K562 (cell line): ENCODE results near the gene PPT2. TPM values are rescaled to one million over a fixed set of nuclear protein-coding genes. Genes with fewer than 3 reads are reported as not detected.
A peak's percentile ranks its signal among the peaks of the same experiment; 100 is the strongest.

Experiments used
- ATF1 ChIP-seq, 2 experiments: fragments of 450-650 bp in 1 of 2; IDR thresholded peaks; 2 replicates each; pipeline ENCODE4 v1.6.1; 2016; ENCODE audit warnings: missing compliant biosample characterization in 1 of 2, missing genetic modification characterization in 1 of 2
- BCOR ChIP-seq: fragments of 450-650 bp; IDR thresholded peaks from 2 replicates; pipeline ENCODE4 v1.6.1; 2016
- E4F1 ChIP-seq: fragments of 250-450 bp; sonication (Bioruptor Pico); IDR thresholded peaks from 2 replicates; pipeline ENCODE4 v1.5.0; 2021; ENCODE audit warnings: mild to moderate bottlenecking, borderline replicate concordance
- EP300 ChIP-seq: IDR thresholded peaks from 2 replicates; pipeline ENCODE4 v1.6.1; 2012; ENCODE audit warnings: low read length, improper control_type of control experiment
- ESRRA ChIP-seq: fragments of 450-650 bp; IDR thresholded peaks from 2 replicates; pipeline ENCODE4 v1.6.1; 2014; ENCODE audit warnings: low read depth, mild to moderate bottlenecking, moderate library complexity, borderline replicate concordance
- FOXK2 ChIP-seq, 2 experiments: fragments of 450-650 bp; IDR thresholded peaks in 1 of 2; conservative IDR thresholded peaks in 1 of 2; 2 replicates each; pipeline ENCODE4 v1.6.1; 2016; ENCODE audit warnings: low read depth in 2 of 2, mild to moderate bottlenecking in 1 of 2
- HNRNPH1 ChIP-seq: fragments of 200-400 bp; formaldehyde crosslinking; optimal IDR thresholded peaks from 2 replicates; pipeline ENCODE3; 2017; ENCODE audit warnings: low read depth, mild to moderate bottlenecking, low read length, moderate library complexity
- PHB2 ChIP-seq: fragments of 450-650 bp; IDR thresholded peaks from 2 replicates; pipeline ENCODE4 v1.6.1; 2017; ENCODE audit warnings: low read depth
- POU5F1 ChIP-seq: fragments of 150-350 bp; IDR thresholded peaks from 2 replicates; pipeline ENCODE4 v1.6.1; 2014; ENCODE audit warnings: borderline replicate concordance, low read length, low read depth, mild to moderate bottlenecking; ENCODE audit not compliant: partially characterized antibody
- RBM22 ChIP-seq: fragments of 200-400 bp; formaldehyde crosslinking; IDR thresholded peaks from 2 replicates; pipeline ENCODE4 v1.6.1; 2018; ENCODE audit warnings: low read length, low read depth; ENCODE audit not compliant: poor library complexity, severe bottlenecking
- SPI1 ChIP-seq: IDR thresholded peaks from 2 replicates; pipeline ENCODE4 v1.6.1; 2011; ENCODE audit warnings: low read depth, low read length, control low read depth, borderline replicate concordance
- TBP ChIP-seq: optimal IDR thresholded peaks from 2 replicates; pipeline ENCODE3; 2011; ENCODE audit warnings: low read depth, low read length, improper control_type of control experiment
- YY1 ChIP-seq, 3 experiments: IDR thresholded peaks; 2 replicates each; pipeline ENCODE4 v1.6.1; 2011; ENCODE audit warnings: low read length in 2 of 3, mild to moderate bottlenecking in 2 of 3, moderate library complexity in 2 of 3, borderline replicate concordance in 1 of 3, control low read depth in 1 of 3, low read depth in 1 of 3; ENCODE audit not compliant: insufficient read depth in 3 of 3, insufficient replicate concordance in 2 of 3, control insufficient read depth in 1 of 3, insufficient read length in 1 of 3; ENCODE audit errors: extremely low read depth in 1 of 3
- ZBTB40 ChIP-seq, 2 experiments: fragments of 450-650 bp in 1 of 2; sonication (generic) in 1 of 2; formaldehyde crosslinking in 1 of 2; IDR thresholded peaks; 2 replicates each; pipeline versions ENCODE4 v1.7.1 to v1.9.0; 2016 to 2022; ENCODE audit warnings: inconsistent platforms in 1 of 2, mild to moderate bottlenecking in 1 of 2, missing genetic modification reagents in 1 of 2
- ZEB2 ChIP-seq: fragments of 450-650 bp; IDR thresholded peaks from 2 replicates; pipeline ENCODE4 v1.6.1; 2016
- ZNF146 ChIP-seq: IDR thresholded peaks from one replicate; pipeline ENCODE4 v1.6.1; 2018; ENCODE audit warnings: missing compliant biosample characterization; ENCODE audit not compliant: unreplicated experiment
- ZNF644 ChIP-seq: fragments of 200-800 bp; sonication (Bioruptor generic); IDR thresholded peaks from 2 replicates; pipeline ENCODE4 v1.6.1; 2016; ENCODE audit warnings: low read depth, missing genetic modification characterization, missing compliant biosample characterization
- polyA plus RNA-seq, 8 experiments: library from polyadenylated mRNA; depleted of rRNA in 4 of 8; stranded (reverse) in 5 of 8; unstranded in 3 of 8; fragments of >200 nt; fragmentation: Nextera tagmentation in 2 of 8; fragmentation: Illumina TruSeq in 1 of 8; extraction: Ambion mirVana in 2 of 8; extraction: Trizol in 1 of 8; gene quantifications; 2 replicates each; pipeline versions ENCODE4 v1.2.1 to v1.2.3, GENCODE V29; 2011 to 2014; ENCODE audit warnings: inconsistent platforms in 1 of 8, missing spikeins in 1 of 8
- total RNA-seq, 7 experiments: library from RNA; depleted of rRNA in 6 of 7; stranded (reverse); fragments of >200 nt in 6 of 7; fragmentation: Illumina TruSeq in 2 of 7; extraction: Trizol in 2 of 7; gene quantifications; 2 replicates each; pipeline versions ENCODE4 v1.2.1 to v1.2.3, GENCODE V29; 2011 to 2021; ENCODE audit warnings: low replicate concordance in 1 of 7

The PPT2 gene
- total and polyA plus RNA-seq, 9 of the 15 experiments (the other 6 are each of a cell fraction or from before 2014, with no cell fraction given), result 27.4 to 98.8 (median 69.9) TPM

GRCh38 chr6:32192608-32193039 is 38.7 kb downstream of the PPT2 start, which contains the start of gene GPSM3 (continued):
- TF ChIP-seq FOXK2 (conservative IDR thresholded peaks at IDR 0.05 in 1 of 2, IDR thresholded peaks at IDR 0.05 in 1 of 2; ENCODE audit: low read depth in 2 of 2) (peak; percentile 89 to 96), BCOR (no peak), PHB2 (no peak), EP300 (peak; percentile 53; the same call in 1 of the 2 replicates), E4F1 (CRISPR knock-in tag) (no peak), HNRNPH1 (no peak), ZNF644 (tag) (no peak), YY1 (IDR thresholded peaks at IDR 0.05; ENCODE audit: borderline replicate concordance in 1 of 3, control insufficient read depth in 1 of 3, extremely low read depth in 1 of 3, insufficient read depth in 3 of 3, insufficient read length in 1 of 3, insufficient replicate concordance in 2 of 3, low read depth in 1 of 3, low read length in 2 of 3) (peak in 1 of 3 experiments; percentile 8), ZEB2 (peak; percentile 49; the same call in 1 of the 2 replicates), ZBTB40 (IDR thresholded peaks at IDR 0.05) (peak; percentile 93), ZBTB40 (CRISPR knock-in tag; IDR thresholded peaks at IDR 0.05) (no peak), ESRRA (peak; percentile 21; the same call in 1 of the 2 replicates), RBM22 (no peak), ATF1 (CRISPR knock-in tag; IDR thresholded peaks at IDR 0.05) (no peak), ATF1 (tag; IDR thresholded peaks at IDR 0.05) (peak; percentile 40), ZNF146 (CRISPR knock-in tag) (no peak), POU5F1 (no peak), SPI1 (peak; percentile 78), TBP (peak; percentile 9)
